GM19043 (cell line): Measurements from ENCODE around the gene APP.

ENCODE experiments used
- ATAC-seq: cut with Tn5 transposase; IDR thresholded peaks from one replicate; pipeline ENCODE4 v1.9.1; 2021; ENCODE audit warnings: low read depth; ENCODE audit not compliant: unreplicated experiment

Gene APP

GRCh38 chr21:26130249-26130881, 40.2 kb downstream of the APP start:
- no peak for ATAC-seq

- ATAC-seq = no peak
These were observed 42.7 kb downstream of the APP start for GRCh38 chr21:26127918-26128317.

- ATAC-seq = no peak
These were observed 43.3 kb downstream of the APP start for GRCh38 chr21:26127073-26127814.

GRCh38 chr21:26126168-26126553, 44.4 kb downstream of the APP start:
- no peak for ATAC-seq

GRCh38 chr21:26125433-26126167, 45.0 kb downstream of the APP start:
- ATAC-seq = no peak

- ATAC-seq = no peak
These were observed 45.7 kb downstream of the APP start for GRCh38 chr21:26124896-26125295.

GRCh38 chr21:26124421-26124833, 46.1 kb downstream of the APP start:
- ATAC-seq = no peak

- no peak for ATAC-seq
These were observed 47.6 kb downstream of the APP start for GRCh38 chr21:26123012-26123411.

- no peak for ATAC-seq
These were observed 49.7 kb downstream of the APP start for GRCh38 chr21:26120828-26121227.

- no peak for ATAC-seq
These were observed 50.7 kb downstream of the APP start for GRCh38 chr21:26119906-26120305.

GRCh38 chr21:26118938-26119540, 51.5 kb downstream of the APP start:
- no peak for ATAC-seq

- ATAC-seq = no peak
These were observed 52.6 kb downstream of the APP start for GRCh38 chr21:26117972-26118367.

GRCh38 chr21:26117324-26117971, 53.1 kb downstream of the APP start:
- ATAC-seq = no peak

GRCh38 chr21:26116456-26117011, 54.0 kb downstream of the APP start:
- ATAC-seq = no peak

- ATAC-seq = no peak
These were observed 54.7 kb downstream of the APP start for GRCh38 chr21:26115899-26116298.

GRCh38 chr21:26115305-26115704, 55.3 kb downstream of the APP start:
- no peak for ATAC-seq

GRCh38 chr21:26112975-26113374, 57.6 kb downstream of the APP start:
- ATAC-seq = no peak

GRCh38 chr21:26112127-26112742, 58.3 kb downstream of the APP start:
- ATAC-seq = no peak

GRCh38 chr21:26110715-26111114, 59.9 kb downstream of the APP start:
- no peak for ATAC-seq

GRCh38 chr21:26107429-26107828, 63.1 kb downstream of the APP start:
- ATAC-seq = no peak
